ENCODE measurements around the gene PDZD2. TPM values are rescaled to one million over a fixed set of nuclear protein-coding genes. Genes with fewer than 3 reads are reported as not detected.

Gene PDZD2
- total RNA-seq, 2 experiments from 2014 or later = 1.3 to 1.8 TPM

GRCh38 chr5:32044939-32045338, 406.0 kb downstream of the PDZD2 start:
- Mint-ChIP-seq H3K27ac (no peak overlapping the region), H3K4me3 (no peak overlapping the region), H3K4me1 (ENCODE audit: low read depth) (no peaks in the 10 kb centered on the region), H3K27me3 (no peaks in the 10 kb centered on the region), H3K9me3 (no peaks in the 10 kb centered on the region), H3K36me3 (ENCODE audit: low read depth) (no peaks in the 10 kb centered on the region)
- CTCF ChIA-PET = interaction anchor here (0.6 kb wide), 1 partner anchor 593 kb away, joined by 4 read pairs; no protein-coding TSS in a partner anchor
- no peak for TF ChIP-seq CTCF (IDR thresholded peaks at IDR 0.05)
- intact Hi-C loops (cut with DNase I, micrococcal nuclease) = no loop called here
- H3K27me3 ChIP-seq (ENCODE audit: control insufficient read depth in 1 of 2, insufficient read depth in 2 of 2, low read length in 2 of 2) = no peaks in the 10 kb centered on the region
- no peaks in the 10 kb centered on the region for H3K4me1 ChIP-seq (ENCODE audit: insufficient read depth, low read length)
- no peak overlapping the region for H3K27ac ChIP-seq (ENCODE audit: low read depth in 1 of 2, low read length in 2 of 2)
- POLR2A ChIA-PET = interaction anchor here (0.6 kb wide), 1 partner anchor 219 kb away, joined by 3 read pairs; no protein-coding TSS in a partner anchor
- ATAC-seq (ENCODE audit: poor library complexity) (no peak), DNase-seq (no peak)
- peaks cover 0 to 10% of the 10 kb centered on the region in 2 experiments for H3K9me3 ChIP-seq (ENCODE audit: control insufficient read depth in 1 of 2, insufficient read depth in 1 of 2, low read length in 2 of 2)
- no peaks in the 10 kb centered on the region for H3K36me3 ChIP-seq (ENCODE audit: insufficient read depth, low read length)
- H3K4me3 ChIP-seq (ENCODE audit: low read length) = no peak overlapping the region

GRCh38 chr5:32047056-32047455, 408.1 kb downstream of the PDZD2 start:
- no peak overlapping the region for H3K4me3 Mint-ChIP-seq
- POLR2A ChIA-PET = no interaction called here
- H3K9me3 Mint-ChIP-seq = no peaks in the 10 kb centered on the region
- no peaks in the 10 kb centered on the region for H3K36me3 Mint-ChIP-seq (ENCODE audit: low read depth)
- no peak for TF ChIP-seq CTCF (IDR thresholded peaks at IDR 0.05)
- no peak for ATAC-seq (ENCODE audit: poor library complexity)
- no peaks in the 10 kb centered on the region for H3K4me1 ChIP-seq (ENCODE audit: insufficient read depth, low read length)
- CTCF ChIA-PET = no interaction called here
- no peaks in the 10 kb centered on the region for H3K27me3 Mint-ChIP-seq
- intact Hi-C loops (cut with DNase I, micrococcal nuclease) = no loop called here
- no peak overlapping the region for H3K27ac Mint-ChIP-seq
- H3K9me3 ChIP-seq (ENCODE audit: control insufficient read depth in 1 of 2, insufficient read depth in 1 of 2, low read length in 2 of 2) = no peaks in the 10 kb centered on the region
- H3K27me3 ChIP-seq (ENCODE audit: control insufficient read depth in 1 of 2, insufficient read depth in 2 of 2, low read length in 2 of 2) = no peaks in the 10 kb centered on the region
- no peak for DNase-seq
- no peaks in the 10 kb centered on the region for H3K4me1 Mint-ChIP-seq (ENCODE audit: low read depth)
- H3K4me3 ChIP-seq (ENCODE audit: low read length) = no peak overlapping the region
- no peaks in the 10 kb centered on the region for H3K36me3 ChIP-seq (ENCODE audit: insufficient read depth, low read length)
- no peak overlapping the region for H3K27ac ChIP-seq (ENCODE audit: low read depth in 1 of 2, low read length in 2 of 2)

DNA sequence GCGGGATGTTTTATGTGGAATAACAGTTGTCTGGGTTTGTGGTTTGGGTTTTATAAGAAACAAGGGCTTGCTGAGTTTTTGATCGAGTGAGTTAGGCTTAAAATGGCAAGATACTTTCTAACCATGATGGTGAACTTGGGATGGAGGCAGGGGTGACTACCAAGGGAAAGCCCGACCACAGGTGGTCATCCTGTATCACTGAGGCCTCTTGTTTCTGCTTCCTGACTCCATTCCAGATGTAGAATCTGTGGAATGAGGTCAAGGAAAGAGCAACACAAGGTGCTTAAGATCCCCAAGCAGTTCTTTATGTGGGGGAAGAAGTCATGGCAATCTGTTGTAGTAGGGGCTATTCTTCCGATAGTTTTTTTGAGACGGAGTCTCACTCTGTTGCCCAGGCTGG, 412.9 kb downstream of the PDZD2 start:
- Mint-ChIP-seq H3K27ac (no peak overlapping the region), H3K9me3 (no peaks in the 10 kb centered on the region), H3K36me3 (ENCODE audit: low read depth) (peaks cover 8% of the 10 kb centered on the region), H3K27me3 (no peaks in the 10 kb centered on the region), H3K4me3 (no peak overlapping the region), H3K4me1 (ENCODE audit: low read depth) (no peaks in the 10 kb centered on the region)
- Histone ChIP-seq H3K27ac (ENCODE audit: low read depth in 1 of 2, low read length in 2 of 2) (no peak overlapping the region), H3K9me3 (ENCODE audit: control insufficient read depth in 1 of 2, insufficient read depth in 1 of 2, low read length in 2 of 2) (no peaks in the 10 kb centered on the region), H3K27me3 (ENCODE audit: control insufficient read depth in 1 of 2, insufficient read depth in 2 of 2, low read length in 2 of 2) (no peaks in the 10 kb centered on the region), H3K4me3 (ENCODE audit: low read length) (no peak overlapping the region), H3K36me3 (ENCODE audit: insufficient read depth, low read length) (no peaks in the 10 kb centered on the region), H3K4me1 (ENCODE audit: insufficient read depth, low read length) (no peaks in the 10 kb centered on the region)
- ATAC-seq (ENCODE audit: poor library complexity) = no peak
- POLR2A ChIA-PET = no interaction called here
- intact Hi-C loops (cut with DNase I, micrococcal nuclease) = no loop called here
- no peak for DNase-seq
- no peak for TF ChIP-seq CTCF (IDR thresholded peaks at IDR 0.05)
- CTCF ChIA-PET = no interaction called here
